ENCODE measurements around the gene PSMA6. TPM values are rescaled to one million over a fixed set of nuclear protein-coding genes. Genes with fewer than 3 reads are reported as not detected.

PSMA6 gene
- total RNA-seq, 1 donor from 2014 or later, result 225 TPM

GRCh38 chr14:35279369-35279768 is 12.8 kb upstream of the PSMA6 start:
- no peak overlapping the region for H3K27ac Mint-ChIP-seq (ENCODE audit: unreplicated experiment)
- no peak overlapping the region for H3K4me3 Mint-ChIP-seq (ENCODE audit: unreplicated experiment)
- Histone ChIP-seq H3K27me3 (ENCODE audit: insufficient read depth, low read length) (no peaks in the 10 kb centered on the region), H2AFZ (ENCODE audit: low read depth, low read length) (no peak overlapping the region), H3K9ac (ENCODE audit: low read length) (no peak overlapping the region), H3K4me2 (ENCODE audit: low read length) (no peak overlapping the region), H3K36me3 (ENCODE audit: insufficient read depth, low read length) (peaks cover 7% of the 10 kb centered on the region), H3K27ac (ENCODE audit: low read depth, low read length) (no peak overlapping the region), H3K79me2 (ENCODE audit: insufficient read depth, low read length) (no peaks in the 10 kb centered on the region), H4K20me1 (ENCODE audit: insufficient read depth, low read length) (no peaks in the 10 kb centered on the region), H3K4me1 (ENCODE audit: insufficient read depth, low read length) (no peaks in the 10 kb centered on the region), H3K9me3 (ENCODE audit: insufficient read depth, low read depth, low read length) (no peaks in the 10 kb centered on the region), H3K4me3 (ENCODE audit: insufficient read depth, low read depth, low read length) (no peak overlapping the region)
- no peaks in the 10 kb centered on the region for H3K9me3 Mint-ChIP-seq (ENCODE audit: unreplicated experiment)
- peaks cover 11% of the 10 kb centered on the region for H3K36me3 Mint-ChIP-seq (ENCODE audit: low read depth, unreplicated experiment)
- no peak for DNase-seq (ENCODE audit: low read depth)
- no peaks in the 10 kb centered on the region for H3K4me1 Mint-ChIP-seq (ENCODE audit: low read depth, unreplicated experiment)
- no peaks in the 10 kb centered on the region for H3K27me3 Mint-ChIP-seq (ENCODE audit: low read depth, unreplicated experiment)
- no peak for FAIRE-seq
- TF ChIP-seq EZH2 (IDR thresholded peaks at IDR 0.05; ENCODE audit: insufficient read depth, low read length), result no peak
- TF ChIP-seq CTCF (IDR thresholded peaks at IDR 0.05; ENCODE audit: insufficient read depth, low read depth, low read length), result no peak

GRCh38 chr14:35281341-35281740 is 10.8 kb upstream of the PSMA6 start:
- no peaks in the 10 kb centered on the region for H4K20me1 ChIP-seq (ENCODE audit: insufficient read depth, low read length)
- H3K4me3 ChIP-seq (ENCODE audit: insufficient read depth, low read depth, low read length), result no peak overlapping the region
- Mint-ChIP-seq H3K27ac (ENCODE audit: unreplicated experiment) (no peak overlapping the region), H3K4me3 (ENCODE audit: unreplicated experiment) (no peak overlapping the region), H3K27me3 (ENCODE audit: low read depth, unreplicated experiment) (no peaks in the 10 kb centered on the region), H3K9me3 (ENCODE audit: unreplicated experiment) (no peaks in the 10 kb centered on the region), H3K4me1 (ENCODE audit: low read depth, unreplicated experiment) (peaks cover 5% of the 10 kb centered on the region), H3K36me3 (ENCODE audit: low read depth, unreplicated experiment) (peaks cover 6% of the 10 kb centered on the region)
- H3K79me2 ChIP-seq (ENCODE audit: insufficient read depth, low read length), result no peaks in the 10 kb centered on the region
- H2AFZ ChIP-seq (ENCODE audit: low read depth, low read length), result no peak overlapping the region
- no peaks in the 10 kb centered on the region for H3K9me3 ChIP-seq (ENCODE audit: insufficient read depth, low read depth, low read length)
- no peak overlapping the region for H3K9ac ChIP-seq (ENCODE audit: low read length)
- no peaks in the 10 kb centered on the region for H3K4me1 ChIP-seq (ENCODE audit: insufficient read depth, low read length)
- TF ChIP-seq EZH2 (IDR thresholded peaks at IDR 0.05; ENCODE audit: insufficient read depth, low read length) (no peak), CTCF (IDR thresholded peaks at IDR 0.05; ENCODE audit: insufficient read depth, low read depth, low read length) (no peak)
- no peak overlapping the region for H3K4me2 ChIP-seq (ENCODE audit: low read length)
- peaks cover 3% of the 10 kb centered on the region for H3K36me3 ChIP-seq (ENCODE audit: insufficient read depth, low read length)
- H3K27me3 ChIP-seq (ENCODE audit: insufficient read depth, low read length), result no peaks in the 10 kb centered on the region
- DNase-seq (ENCODE audit: low read depth), result no peak
- no peak for FAIRE-seq
- no peak overlapping the region for H3K27ac ChIP-seq (ENCODE audit: low read depth, low read length)

DNA sequence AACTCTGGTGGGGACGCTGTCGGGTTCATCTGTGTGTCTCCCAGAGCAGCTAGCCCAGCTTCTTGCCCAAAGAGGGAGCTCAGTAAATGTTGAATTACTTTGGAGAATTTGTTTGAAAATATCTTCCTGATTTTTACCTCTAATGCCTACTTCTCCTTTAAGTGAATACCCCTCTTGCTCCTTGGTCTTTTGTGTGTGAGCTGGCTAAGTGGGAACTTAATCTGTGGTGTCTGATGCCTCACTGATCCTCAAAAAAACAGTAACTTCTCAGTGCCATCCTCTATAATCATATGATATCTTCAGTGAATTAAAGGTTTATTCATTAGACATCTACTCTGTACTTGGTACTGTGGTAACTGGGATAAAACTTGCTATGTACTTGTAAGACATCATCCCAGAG is 7.7 kb upstream of the PSMA6 start:
- no peak overlapping the region for H3K4me3 ChIP-seq (ENCODE audit: insufficient read depth, low read depth, low read length)
- Mint-ChIP-seq H3K27me3 (ENCODE audit: low read depth, unreplicated experiment) (no peaks in the 10 kb centered on the region), H3K4me3 (ENCODE audit: unreplicated experiment) (no peak overlapping the region), H3K4me1 (ENCODE audit: low read depth, unreplicated experiment) (peaks cover 5% of the 10 kb centered on the region), H3K36me3 (ENCODE audit: low read depth, unreplicated experiment) (peaks cover 1% of the 10 kb centered on the region), H3K27ac (ENCODE audit: unreplicated experiment) (no peak overlapping the region), H3K9me3 (ENCODE audit: unreplicated experiment) (no peaks in the 10 kb centered on the region)
- H3K27me3 ChIP-seq (ENCODE audit: insufficient read depth, low read length), result no peaks in the 10 kb centered on the region
- H3K4me2 ChIP-seq (ENCODE audit: low read length), result no peak overlapping the region
- H4K20me1 ChIP-seq (ENCODE audit: insufficient read depth, low read length), result no peaks in the 10 kb centered on the region
- TF ChIP-seq CTCF (IDR thresholded peaks at IDR 0.05; ENCODE audit: insufficient read depth, low read depth, low read length), result no peak
- TF ChIP-seq EZH2 (IDR thresholded peaks at IDR 0.05; ENCODE audit: insufficient read depth, low read length), result no peak
- no peak overlapping the region for H3K27ac ChIP-seq (ENCODE audit: low read depth, low read length)
- no peaks in the 10 kb centered on the region for H3K36me3 ChIP-seq (ENCODE audit: insufficient read depth, low read length)
- FAIRE-seq (no peak), DNase-seq (ENCODE audit: low read depth) (no peak)
- H3K9ac ChIP-seq (ENCODE audit: low read length), result no peak overlapping the region
- no peaks in the 10 kb centered on the region for H3K79me2 ChIP-seq (ENCODE audit: insufficient read depth, low read length)
- no peaks in the 10 kb centered on the region for H3K4me1 ChIP-seq (ENCODE audit: insufficient read depth, low read length)
- no peak overlapping the region for H2AFZ ChIP-seq (ENCODE audit: low read depth, low read length)
- H3K9me3 ChIP-seq (ENCODE audit: insufficient read depth, low read depth, low read length), result no peaks in the 10 kb centered on the region
